Measurements from ENCODE around the gene MEAK7.

GRCh38 chr16:84524346-84524920 lies 20.0 kb upstream of the MEAK7 start:
- TF ChIP-seq, protein P1, sequence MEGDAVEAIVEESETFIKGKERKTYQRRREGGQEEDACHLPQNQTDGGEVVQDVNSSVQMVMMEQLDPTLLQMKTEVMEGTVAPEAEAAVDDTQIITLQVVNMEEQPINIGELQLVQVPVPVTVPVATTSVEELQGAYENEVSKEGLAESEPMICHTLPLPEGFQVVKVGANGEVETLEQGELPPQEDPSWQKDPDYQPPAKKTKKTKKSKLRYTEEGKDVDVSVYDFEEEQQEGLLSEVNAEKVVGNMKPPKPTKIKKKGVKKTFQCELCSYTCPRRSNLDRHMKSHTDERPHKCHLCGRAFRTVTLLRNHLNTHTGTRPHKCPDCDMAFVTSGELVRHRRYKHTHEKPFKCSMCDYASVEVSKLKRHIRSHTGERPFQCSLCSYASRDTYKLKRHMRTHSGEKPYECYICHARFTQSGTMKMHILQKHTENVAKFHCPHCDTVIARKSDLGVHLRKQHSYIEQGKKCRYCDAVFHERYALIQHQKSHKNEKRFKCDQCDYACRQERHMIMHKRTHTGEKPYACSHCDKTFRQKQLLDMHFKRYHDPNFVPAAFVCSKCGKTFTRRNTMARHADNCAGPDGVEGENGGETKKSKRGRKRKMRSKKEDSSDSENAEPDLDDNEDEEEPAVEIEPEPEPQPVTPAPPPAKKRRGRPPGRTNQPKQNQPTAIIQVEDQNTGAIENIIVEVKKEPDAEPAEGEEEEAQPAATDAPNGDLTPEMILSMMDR (IDR thresholded peaks at IDR 0.05) = no peak
- TF ChIP-seq POLR2A (IDR thresholded peaks at IDR 0.05) (no peak), EP300 (IDR thresholded peaks at IDR 0.05; ENCODE audit: low read depth) (no peak), POLR2AphosphoS5 (IDR thresholded peaks at IDR 0.05) (no peak)

All from transverse colon (tissue), 4 donors.